Hepatic stellate cell (primary cell): ENCODE results near the gene UNC5B.
A peak's percentile ranks its signal among the peaks of the same experiment; 100 is the strongest.
"Not testable (repeated sequence)": the region's sequence is repeated elsewhere in the genome, so short reads cannot be mapped to it uniquely, and the experiment has no call there.

Source experiments
- DNase-seq: peaks from one replicate; pipeline ENCODE4 v3.0.0; 2011; ENCODE audit warnings: low spot score

UNC5B gene

DNA sequence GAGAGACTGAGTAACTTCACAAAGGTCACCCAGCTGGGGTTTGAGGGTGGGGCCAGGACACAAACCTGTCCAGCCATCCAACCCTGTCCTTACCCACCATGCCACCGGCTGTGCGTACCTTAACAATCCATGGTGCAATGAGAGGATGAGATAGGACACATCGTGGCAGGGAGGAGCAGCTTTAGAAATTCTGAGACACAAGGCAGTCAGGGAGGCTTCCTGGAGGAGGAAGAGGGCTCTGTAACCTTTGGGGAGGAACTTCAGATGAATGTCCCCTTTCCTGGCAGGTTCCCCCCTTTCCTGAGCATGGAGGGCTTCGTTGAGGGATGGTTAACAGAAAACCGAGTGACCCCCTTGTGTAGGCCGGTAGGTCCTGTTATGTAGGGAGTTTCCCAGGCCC lies 71.0 kb downstream of the UNC5B start:
- no peak for DNase-seq

DNA sequence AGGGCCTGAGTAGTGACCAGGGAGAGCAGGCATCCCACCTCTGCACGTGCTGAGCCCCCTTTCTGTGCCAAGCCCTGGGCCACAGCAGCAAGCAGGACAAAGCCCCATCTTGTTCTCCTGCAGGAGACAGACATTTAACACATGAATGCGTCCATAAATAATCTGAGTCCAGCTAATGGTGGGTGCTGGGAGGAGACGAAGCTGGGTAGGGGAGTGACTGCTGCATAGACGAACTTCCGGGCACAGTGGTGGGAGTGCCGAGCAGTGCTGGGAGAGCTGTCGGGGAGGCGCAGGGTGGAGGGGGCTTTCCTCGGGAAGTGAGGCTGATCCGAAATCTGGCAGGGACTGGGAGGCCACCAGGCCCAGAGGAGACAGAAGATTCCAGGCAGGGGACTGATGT lies 71.5 kb downstream of the UNC5B start:
- no peak for DNase-seq

DNA sequence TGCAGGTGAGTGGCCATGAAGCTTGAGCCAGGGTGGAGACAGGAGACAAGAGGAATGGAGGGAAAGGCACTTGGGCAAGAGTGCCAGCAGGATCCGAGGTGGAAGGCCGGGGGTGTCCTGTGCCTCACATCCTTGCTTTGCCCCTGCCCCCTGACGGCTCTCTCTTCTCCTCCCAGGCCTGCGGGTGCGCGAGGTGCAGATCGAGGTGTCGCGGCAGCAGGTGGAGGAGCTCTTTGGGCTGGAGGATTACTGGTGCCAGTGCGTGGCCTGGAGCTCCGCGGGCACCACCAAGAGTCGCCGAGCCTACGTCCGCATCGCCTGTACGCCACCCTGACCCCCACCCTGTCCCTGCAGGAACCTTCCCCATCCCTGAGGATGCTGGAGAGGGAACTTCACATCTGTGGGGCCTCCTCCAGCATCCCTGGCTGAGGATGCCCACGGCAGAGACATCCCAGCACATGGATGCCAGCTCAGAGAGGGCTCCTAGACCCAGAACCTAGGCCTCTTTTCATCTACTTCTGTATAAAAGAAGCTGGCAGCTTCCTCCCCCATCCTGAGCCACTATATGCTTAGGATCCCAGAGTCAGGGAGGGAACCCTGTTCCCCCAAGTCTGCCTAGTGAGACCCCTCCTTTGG lies 72.3 kb downstream of the UNC5B start:
- DNase-seq: no peak

GRCh38 chr10:71285180-71285545 lies 72.8 kb downstream of the UNC5B start:
- peak; percentile 69 for DNase-seq

DNA sequence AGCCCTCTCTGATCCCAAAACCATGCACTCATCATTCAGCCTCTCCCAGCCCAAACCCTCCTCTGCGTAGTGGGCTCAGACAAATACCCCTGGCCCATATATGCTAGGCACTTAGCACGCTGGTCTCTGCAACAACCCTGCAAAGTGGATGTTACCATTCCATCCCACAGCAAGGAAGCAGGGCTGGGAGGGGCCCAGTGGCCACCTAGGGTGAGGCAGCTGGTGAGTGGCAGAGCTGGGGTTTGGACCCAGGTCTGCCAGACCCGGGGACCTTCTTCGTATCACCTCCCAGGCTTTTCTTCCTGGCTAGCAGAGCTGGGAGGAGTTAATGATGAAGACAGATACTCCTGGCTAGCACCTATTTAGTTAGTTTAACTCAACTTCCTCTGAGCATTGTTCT lies 73.6 kb downstream of the UNC5B start:
- no peak for DNase-seq

- DNase-seq: no peak
Measured at GRCh38 chr10:71286521-71287294, 74.3 kb downstream of the UNC5B start.

GRCh38 chr10:71287456-71287855 lies 75.1 kb downstream of the UNC5B start:
- DNase-seq: no peak

- no peak for DNase-seq
Measured at GRCh38 chr10:71288461-71288860, 76.1 kb downstream of the UNC5B start.

DNA sequence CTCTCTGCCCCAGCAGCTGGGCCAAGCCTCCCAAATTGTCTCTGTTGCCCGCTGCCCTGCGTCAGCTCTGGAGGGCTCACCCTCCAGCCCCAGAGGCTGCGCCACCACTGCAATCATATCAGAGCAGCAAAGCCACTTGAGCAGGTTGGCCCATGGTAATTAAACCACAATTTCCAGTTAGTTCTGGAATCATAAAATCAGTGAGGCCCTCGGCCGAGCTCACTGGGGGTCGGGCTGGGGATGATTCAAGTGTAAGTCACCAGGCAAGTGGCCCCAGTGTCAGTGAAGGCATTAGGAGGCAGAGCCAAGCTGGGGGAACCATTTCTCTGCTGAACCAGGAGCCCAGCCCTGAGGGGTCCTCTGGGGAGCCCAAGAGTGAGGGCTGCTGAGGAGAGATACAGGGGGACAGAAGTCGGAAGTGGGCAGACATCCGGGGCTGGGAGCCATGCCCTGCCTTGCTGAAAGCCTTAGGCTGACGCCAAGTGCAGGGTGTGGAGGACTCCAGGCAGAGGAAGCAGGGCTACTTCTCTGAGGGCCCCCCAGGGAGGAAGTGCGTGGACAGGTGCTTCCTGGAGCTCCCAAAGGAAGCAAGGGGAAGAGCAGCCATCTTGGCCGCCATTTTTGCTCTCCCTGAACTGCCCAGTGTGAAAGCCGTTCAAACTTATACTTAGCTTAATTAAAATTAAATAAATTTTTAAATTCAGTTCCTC lies 77.2 kb downstream of the UNC5B start:
- DNase-seq: no peak

GRCh38 chr10:71290331-71290730 lies 78.0 kb downstream of the UNC5B start:
- no peak for DNase-seq

- DNase-seq: no peak
Measured at GRCh38 chr10:71290806-71291527, 78.6 kb downstream of the UNC5B start.

DNA sequence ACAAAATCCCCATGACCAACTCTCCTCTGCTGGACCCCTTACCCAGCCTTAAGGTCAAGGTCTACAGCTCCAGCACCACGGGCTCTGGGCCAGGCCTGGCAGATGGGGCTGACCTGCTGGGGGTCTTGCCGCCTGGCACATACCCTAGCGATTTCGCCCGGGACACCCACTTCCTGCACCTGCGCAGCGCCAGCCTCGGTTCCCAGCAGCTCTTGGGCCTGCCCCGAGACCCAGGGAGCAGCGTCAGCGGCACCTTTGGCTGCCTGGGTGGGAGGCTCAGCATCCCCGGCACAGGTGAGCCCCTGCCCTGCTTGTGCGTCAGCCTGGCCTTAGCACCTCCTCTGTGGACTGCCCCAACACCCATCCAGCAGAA lies 79.1 kb downstream of the UNC5B start:
- DNase-seq: no peak

GRCh38 chr10:71292624-71293445 lies 80.5 kb downstream of the UNC5B start:
- no peak for DNase-seq

GRCh38 chr10:71293446-71294084 lies 81.2 kb downstream of the UNC5B start:
- no peak for DNase-seq

DNA sequence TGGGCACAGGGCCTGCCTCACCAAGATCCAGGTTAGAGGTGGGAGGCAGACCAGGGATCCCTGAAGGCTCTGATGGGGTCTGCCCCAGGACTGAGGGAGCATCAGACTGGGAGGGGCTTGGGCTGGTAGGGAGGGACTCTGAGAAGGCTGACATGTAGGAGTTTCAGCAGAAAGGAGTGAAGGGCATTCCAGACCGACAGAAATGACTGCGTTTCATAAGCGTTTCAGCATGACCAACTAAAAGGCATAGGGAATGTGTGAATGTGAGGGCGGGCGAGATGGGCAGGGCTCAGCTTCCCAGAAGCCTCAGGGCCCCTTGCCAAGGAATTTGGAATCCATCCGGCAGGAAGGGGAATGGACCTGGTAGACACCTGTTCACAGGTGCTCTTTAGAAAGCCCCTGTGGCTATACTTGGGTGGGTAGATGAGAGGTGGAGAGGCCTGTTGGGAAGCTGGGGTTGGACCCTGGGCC lies 81.8 kb downstream of the UNC5B start:
- no peak for DNase-seq

DNA sequence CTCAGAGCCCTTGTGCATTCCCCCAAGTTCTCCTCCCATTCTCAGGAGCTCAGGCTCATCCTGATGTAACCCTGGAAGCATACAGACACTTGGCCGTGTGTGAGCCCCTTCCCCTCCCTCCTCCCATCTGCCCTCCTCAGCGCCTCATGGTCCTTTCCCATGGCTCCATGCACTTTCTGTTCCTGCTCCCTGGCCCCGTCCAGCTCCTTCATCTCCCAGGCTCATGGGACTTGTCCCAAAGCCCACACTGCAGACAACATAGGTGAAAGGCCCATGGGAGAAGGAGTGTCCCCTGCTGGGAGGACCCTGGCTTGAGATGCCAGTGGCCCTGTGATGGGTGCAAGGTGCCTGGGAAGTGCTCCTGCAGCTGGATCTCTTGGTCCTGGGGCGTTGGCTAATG lies 82.5 kb downstream of the UNC5B start:
- DNase-seq: no peak

DNA sequence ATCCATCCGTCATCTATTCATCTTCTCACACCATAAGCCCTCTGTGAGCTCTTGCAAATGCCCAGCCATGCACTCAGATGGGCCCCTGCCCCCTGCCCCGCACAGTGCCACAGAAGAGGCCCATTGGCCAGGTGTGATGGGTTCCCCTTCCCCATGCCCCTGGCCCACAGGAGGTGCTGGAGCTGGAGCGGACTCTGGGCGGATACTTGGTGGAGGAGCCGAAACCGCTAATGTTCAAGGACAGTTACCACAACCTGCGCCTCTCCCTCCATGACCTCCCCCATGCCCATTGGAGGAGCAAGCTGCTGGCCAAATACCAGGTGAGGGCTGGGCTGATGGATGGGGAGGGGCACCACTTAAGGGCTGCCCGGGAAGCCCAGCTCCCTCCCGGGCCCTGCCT lies 83.3 kb downstream of the UNC5B start:
- DNase-seq: no peak

- DNase-seq: no peak
Measured at GRCh38 chr10:71296086-71296485, 83.7 kb downstream of the UNC5B start.

DNA sequence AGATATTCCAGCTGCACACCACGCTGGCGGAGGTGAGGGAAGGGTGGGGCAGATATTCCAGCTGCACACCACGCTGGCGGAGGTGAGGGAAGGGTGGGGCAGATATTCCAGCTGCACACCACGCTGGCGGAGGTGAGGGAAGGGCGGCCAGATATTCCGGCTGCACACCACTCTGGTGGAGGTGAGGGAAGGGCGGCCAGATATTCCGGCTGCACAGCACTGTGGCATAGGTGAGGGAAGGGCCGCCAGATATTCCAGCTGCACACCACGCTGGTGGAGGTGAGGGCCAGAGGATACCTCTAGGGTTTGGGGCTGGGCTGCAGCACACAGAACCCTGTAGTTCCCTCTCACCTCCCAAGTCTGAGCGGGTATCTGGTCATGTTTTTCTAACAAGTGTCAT lies 84.4 kb downstream of the UNC5B start:
- not testable (repeated sequence) for DNase-seq

GRCh38 chr10:71297343-71297742 lies 85.0 kb downstream of the UNC5B start:
- no peak for DNase-seq
